Ascending aorta (tissue), 2 donors: Measurements from ENCODE around the gene QPCTL. TPM values are rescaled to one million over a fixed set of nuclear protein-coding genes. Genes with fewer than 3 reads are reported as not detected.

Experiments used
- DNase-seq, 2 donors: peaks; one replicate each; pipeline ENCODE4 v3.0.0-alpha.2; 2019; ENCODE audit warnings: low spot score in 2 of 2
- H3K27ac ChIP-seq, 2 donors: fragments of 200-600 bp; sonication (generic); one replicate each; pipeline ENCODE4 v1.5.1; 2016 to 2017; ENCODE audit warnings: mild to moderate bottlenecking in 1 of 2
- H3K27me3 ChIP-seq: fragments of 200-600 bp; sonication (generic); one replicate; pipeline ENCODE4 v1.5.1; 2017
- H3K36me3 ChIP-seq, 2 donors: fragments of 200-600 bp; sonication (generic); one replicate each; pipeline ENCODE4 v1.5.1; 2016
- H3K4me1 ChIP-seq, 2 donors: fragments of 200-600 bp; sonication (generic); one replicate each; pipeline ENCODE4 v1.5.1; 2016 to 2017; ENCODE audit warnings: mild to moderate bottlenecking in 1 of 2
- H3K4me3 ChIP-seq, 2 donors: fragments of 200-600 bp; sonication (generic); one replicate each; pipeline ENCODE4 v1.5.1; 2016 to 2017; ENCODE audit warnings: mild to moderate bottlenecking in 1 of 2
- H3K9me3 ChIP-seq, 2 donors: fragments of 200-600 bp; sonication (generic); one replicate each; pipeline ENCODE4 v1.5.1; 2016
- CTCF ChIP-seq, 3 experiments: fragments of 200-600 bp in 2 of 3; fragments of 450-650 bp in 1 of 3; sonication (generic) in 2 of 3; IDR thresholded peaks; one replicate each; pipeline ENCODE4 v1.5.1; 2016 to 2019; ENCODE audit warnings: antibody characterized with exemption in 3 of 3, mild to moderate bottlenecking in 1 of 3, moderate library complexity in 1 of 3
- intact Hi-C: fragments of 100-400 bp; cut with DNase I; formaldehyde crosslinking; loops from one replicate; pipeline ENCODE4 v1.15.1; 2023
- total RNA-seq: library from RNA; depleted of rRNA; stranded (reverse); fragments of >200 nt; gene quantifications from one replicate; pipeline ENCODE4 v1.1.0, GENCODE V29; 2016

QPCTL gene
- total RNA-seq, 1 donor from 2014 or later = 7.2 TPM

GRCh38 chr19:45667620-45668341, 24.7 kb upstream of the QPCTL start, which contains the start of gene GIPR:
Gene GIPR, plus strand, starts transcription at chr19:45668221. Its CDS starts 1,300 bp downstream, at chr19:45669521.
- Histone ChIP-seq H3K9me3 (no peaks in the 10 kb centered on the region), H3K4me1 (peaks cover 8 to 9% of the 10 kb centered on the region in 2 donors), H3K27ac (no peak within 1 kb of the TSS), H3K27me3 (peaks cover 30% of the 10 kb centered on the region), H3K36me3 (no peaks in the 10 kb centered on the region), H3K4me3 (peak within 1 kb of the TSS in 1 of 2 donors; percentile 52)
- intact Hi-C loops = no loop called here
- TF ChIP-seq CTCF (IDR thresholded peaks at IDR 0.05) = no peak
- no peak for DNase-seq

GRCh38 chr19:45668342-45668871, 24.1 kb upstream of the QPCTL start:
- Histone ChIP-seq H3K27me3 (peaks cover 30% of the 10 kb centered on the region), H3K4me1 (peaks cover 8 to 9% of the 10 kb centered on the region in 2 donors), H3K4me3 (peak overlapping the region in 1 of 2 donors; percentile 52), H3K27ac (no peak overlapping the region), H3K36me3 (no peaks in the 10 kb centered on the region), H3K9me3 (no peaks in the 10 kb centered on the region)
- intact Hi-C loops = no loop called here
- no peak for DNase-seq
- no peak for TF ChIP-seq CTCF (IDR thresholded peaks at IDR 0.05)

- no peak overlapping the region for H3K4me3 ChIP-seq
Observed at GRCh38 chr19:45670670-45671453, 21.6 kb upstream of the QPCTL start.

GRCh38 chr19:45674946-45675345, 17.5 kb upstream of the QPCTL start:
- Histone ChIP-seq H3K9me3 (no peaks in the 10 kb centered on the region), H3K36me3 (no peaks in the 10 kb centered on the region), H3K27ac (no peak overlapping the region), H3K4me1 (peaks cover 0 to 3% of the 10 kb centered on the region in 2 donors), H3K27me3 (peaks cover 35% of the 10 kb centered on the region), H3K4me3 (no peak overlapping the region)
- no peak for TF ChIP-seq CTCF (IDR thresholded peaks at IDR 0.05)
- intact Hi-C loops = no loop called here
- DNase-seq = no peak

More at GRCh38 chr19:45670670-45671453, 21.6 kb upstream of the QPCTL start:
- peaks cover 30% of the 10 kb centered on the region for H3K27me3 ChIP-seq
- peaks cover 8 to 9% of the 10 kb centered on the region in 2 donors for H3K4me1 ChIP-seq
- no peak overlapping the region for H3K27ac ChIP-seq
- no peaks in the 10 kb centered on the region for H3K9me3 ChIP-seq
- no peak for DNase-seq
- TF ChIP-seq CTCF (IDR thresholded peaks at IDR 0.05) = no peak
- intact Hi-C loops = no loop called here
- H3K36me3 ChIP-seq = no peaks in the 10 kb centered on the region

GRCh38 chr19:45676851-45677263, 15.6 kb upstream of the QPCTL start:
- TF ChIP-seq CTCF (IDR thresholded peaks at IDR 0.05) = no peak

More at GRCh38 chr19:45676851-45677263, 15.6 kb upstream of the QPCTL start:
- peaks cover 22% of the 10 kb centered on the region for H3K27me3 ChIP-seq
- intact Hi-C loops = no loop called here
- no peak overlapping the region for H3K27ac ChIP-seq
- DNase-seq = no peak
- peaks cover 0 to 3% of the 10 kb centered on the region in 2 donors for H3K4me1 ChIP-seq
- no peaks in the 10 kb centered on the region for H3K36me3 ChIP-seq
- peak overlapping the region; percentile 23 to 51 for H3K4me3 ChIP-seq
- no peaks in the 10 kb centered on the region for H3K9me3 ChIP-seq
